ENCODE results near the gene LMOD3. TPM values are rescaled to one million over a fixed set of nuclear protein-coding genes. Genes with fewer than 3 reads are reported as not detected.

The LMOD3 gene
- total and polyA plus RNA-seq, 2 donors (not counting 1 experiment from before 2014, with no cell fraction given): not detected

DNA sequence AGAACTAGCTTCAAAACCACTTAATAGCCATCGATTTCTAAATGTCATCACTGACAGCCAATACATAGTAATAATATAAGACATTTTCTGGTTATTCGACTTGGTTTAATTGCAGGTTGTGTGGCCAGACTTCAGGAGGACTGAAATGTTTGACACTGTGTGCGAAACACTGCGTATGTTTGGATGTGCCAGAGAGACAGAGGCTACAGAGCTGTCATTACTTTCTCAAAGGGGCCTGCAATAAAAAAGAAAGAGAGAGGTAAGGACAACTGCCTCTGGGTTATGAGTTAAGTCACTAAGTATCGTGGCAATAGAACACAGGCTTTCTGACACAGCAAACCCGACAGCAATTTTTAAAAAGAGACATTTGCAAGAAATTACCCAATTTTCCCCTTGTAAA lies 882 bp downstream of the LMOD3 start:
- Histone ChIP-seq H3K4me1 (ENCODE audit: control insufficient read depth in 2 of 2, insufficient read depth in 2 of 2, low read length in 2 of 2) (no peaks in the 10 kb centered on the region), H4K20me1 (ENCODE audit: control insufficient read depth, insufficient read depth, low read length, poor library complexity, severe bottlenecking) (no peaks in the 10 kb centered on the region), H3K27me3 (replicated peaks in 1 of 4; ENCODE audit: control extremely low read depth in 1 of 4, control insufficient read depth in 3 of 4, insufficient read depth in 4 of 4, low read length in 3 of 4) (no peaks in the 10 kb centered on the region), H3K9ac (ENCODE audit: low read length) (no peak overlapping the region), H3K4me3 (ENCODE audit: control extremely low read depth in 1 of 5, extremely low read depth in 1 of 5, insufficient read depth in 1 of 5, low read depth in 2 of 5, low read length in 4 of 5) (no peak overlapping the region), H3K27ac (ENCODE audit: low read length in 2 of 2) (no peak overlapping the region), H2AFZ (ENCODE audit: insufficient read depth, low read depth, low read length, poor library complexity, severe bottlenecking) (no peak overlapping the region), H3K9me3 (ENCODE audit: control extremely low read depth in 1 of 3, control insufficient read depth in 2 of 3, insufficient read depth in 1 of 3, low read length in 2 of 3) (no peaks in the 10 kb centered on the region), H3K36me3 (replicated peaks in 1 of 2; ENCODE audit: control extremely low read depth in 1 of 2, control insufficient read depth in 1 of 2, extremely low read depth in 1 of 2, insufficient read depth in 2 of 2, low read length in 1 of 2) (no peaks in the 10 kb centered on the region), H3K4me2 (replicated peaks; ENCODE audit: low read depth, low read length, poor library complexity, severe bottlenecking) (no peak overlapping the region), H3K79me2 (ENCODE audit: control insufficient read depth, insufficient read depth, low read length) (no peaks in the 10 kb centered on the region)
- Mint-ChIP-seq H3K9me3 (ENCODE audit: insufficient read depth) (no peaks in the 10 kb centered on the region), H3K4me3 (no peak overlapping the region), H3K27ac (no peak overlapping the region), H3K27me3 (peaks cover 5% of the 10 kb centered on the region), H3K4me1 (peaks cover 5% of the 10 kb centered on the region)
- POLR2A ChIA-PET: interaction anchor here (0.9 kb wide), 1 partner anchor 37 kb away, joined by 3 read pairs; the partner anchor contains the start of gene ARL6IP5
- 100% methylated on average over 3 of the region's 6 CpGs for WGBS (ENCODE audit: insufficient coverage)
- TF ChIP-seq, protein P1, sequence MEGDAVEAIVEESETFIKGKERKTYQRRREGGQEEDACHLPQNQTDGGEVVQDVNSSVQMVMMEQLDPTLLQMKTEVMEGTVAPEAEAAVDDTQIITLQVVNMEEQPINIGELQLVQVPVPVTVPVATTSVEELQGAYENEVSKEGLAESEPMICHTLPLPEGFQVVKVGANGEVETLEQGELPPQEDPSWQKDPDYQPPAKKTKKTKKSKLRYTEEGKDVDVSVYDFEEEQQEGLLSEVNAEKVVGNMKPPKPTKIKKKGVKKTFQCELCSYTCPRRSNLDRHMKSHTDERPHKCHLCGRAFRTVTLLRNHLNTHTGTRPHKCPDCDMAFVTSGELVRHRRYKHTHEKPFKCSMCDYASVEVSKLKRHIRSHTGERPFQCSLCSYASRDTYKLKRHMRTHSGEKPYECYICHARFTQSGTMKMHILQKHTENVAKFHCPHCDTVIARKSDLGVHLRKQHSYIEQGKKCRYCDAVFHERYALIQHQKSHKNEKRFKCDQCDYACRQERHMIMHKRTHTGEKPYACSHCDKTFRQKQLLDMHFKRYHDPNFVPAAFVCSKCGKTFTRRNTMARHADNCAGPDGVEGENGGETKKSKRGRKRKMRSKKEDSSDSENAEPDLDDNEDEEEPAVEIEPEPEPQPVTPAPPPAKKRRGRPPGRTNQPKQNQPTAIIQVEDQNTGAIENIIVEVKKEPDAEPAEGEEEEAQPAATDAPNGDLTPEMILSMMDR (IDR thresholded peaks at IDR 0.05): no peak
- ATAC-seq (ENCODE audit: low read depth): no peak
- CTCF ChIA-PET: interaction anchor here (0.6 to 3.8 kb wide), 27 partner anchors 8 to 305 kb away, joined by 3 to 25 read pairs (median 4); partner anchors contain the start of genes ARL6IP5, EOGT and TMF1
- DNase-seq: no peak
- intact Hi-C loops (cut with micrococcal nuclease): loop anchor here (1.0 to 5.0 kb wide), 2 partner anchors 39 to 185 kb away; partner anchors contain the start of genes ARL6IP5 and UBA3

DNA sequence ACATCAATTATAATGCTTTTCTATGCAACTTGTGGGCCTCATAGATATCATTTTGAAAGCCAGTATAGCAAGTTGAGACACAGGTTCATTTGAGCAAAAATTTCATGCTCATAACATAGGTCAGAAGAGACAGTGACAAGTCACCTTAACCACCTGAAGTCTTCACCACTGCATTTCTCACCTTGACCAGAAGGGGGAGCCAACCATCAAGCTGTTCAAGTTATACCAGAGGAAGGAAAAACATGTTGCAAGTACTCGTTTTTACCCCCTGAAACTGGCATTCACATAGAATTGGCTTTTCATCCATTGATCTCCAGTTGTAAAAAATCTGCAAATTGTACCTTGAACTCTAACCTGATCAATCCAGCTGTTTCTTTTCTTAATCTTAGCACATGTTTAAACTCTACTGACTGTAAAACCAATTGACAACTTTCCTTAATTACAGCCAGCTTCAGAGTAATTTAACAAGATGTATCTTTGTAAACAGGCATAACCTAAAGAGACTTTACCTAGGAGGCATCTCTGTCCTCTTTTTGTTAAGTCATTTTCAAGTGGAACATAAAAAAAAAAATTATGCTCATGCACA lies 1.4 kb downstream of the LMOD3 start:
- CTCF ChIA-PET: interaction anchor here (0.6 to 3.8 kb wide), 29 partner anchors 9 to 305 kb away, joined by 3 to 25 read pairs (median 4); partner anchors contain the start of genes ARL6IP5, EOGT and TMF1
- TF ChIP-seq EZH2 (IDR thresholded peaks at IDR 0.05; ENCODE audit: borderline replicate concordance, insufficient read depth, low read depth, low read length, poor library complexity, severe bottlenecking): no peak
- TF ChIP-seq, protein P1 (IDR thresholded peaks at IDR 0.05): peak; percentile 99
- H3K27ac ChIP-seq (ENCODE audit: low read length in 2 of 2): no peak overlapping the region
- Mint-ChIP-seq H3K27ac (no peak overlapping the region), H3K27me3 (no peaks in the 10 kb centered on the region), H3K4me1 (peaks cover 5% of the 10 kb centered on the region), H3K4me3 (no peak overlapping the region), H3K9me3 (ENCODE audit: insufficient read depth) (no peaks in the 10 kb centered on the region)
- ATAC-seq (ENCODE audit: low read depth) (peak; percentile 80), DNase-seq (peak; percentile 83)
- H3K4me3 ChIP-seq (ENCODE audit: control extremely low read depth in 1 of 5, extremely low read depth in 1 of 5, insufficient read depth in 1 of 5, low read depth in 2 of 5, low read length in 4 of 5): no peak overlapping the region
- intact Hi-C loops (cut with micrococcal nuclease): loop anchor here (1.0 to 5.0 kb wide), 2 partner anchors 39 to 185 kb away; partner anchors contain the start of genes ARL6IP5 and UBA3
- no peak overlapping the region for H3K9ac ChIP-seq (ENCODE audit: low read length)
- H2AFZ ChIP-seq (ENCODE audit: insufficient read depth, low read depth, low read length, poor library complexity, severe bottlenecking): peak overlapping the region; percentile 47
- H3K4me2 ChIP-seq (replicated peaks; ENCODE audit: low read depth, low read length, poor library complexity, severe bottlenecking): no peak overlapping the region
- H3K79me2 ChIP-seq (ENCODE audit: control insufficient read depth, insufficient read depth, low read length): no peaks in the 10 kb centered on the region
- H3K27me3 ChIP-seq (replicated peaks in 1 of 4; ENCODE audit: control extremely low read depth in 1 of 4, control insufficient read depth in 3 of 4, insufficient read depth in 4 of 4, low read length in 3 of 4): no peaks in the 10 kb centered on the region
- no peaks in the 10 kb centered on the region for H3K9me3 ChIP-seq (ENCODE audit: control extremely low read depth in 1 of 3, control insufficient read depth in 2 of 3, insufficient read depth in 1 of 3, low read length in 2 of 3)
- no peaks in the 10 kb centered on the region for H3K36me3 ChIP-seq (replicated peaks in 1 of 2; ENCODE audit: control extremely low read depth in 1 of 2, control insufficient read depth in 1 of 2, extremely low read depth in 1 of 2, insufficient read depth in 2 of 2, low read length in 1 of 2)
- WGBS (ENCODE audit: insufficient coverage): 0% methylated on average over 1 of the region's 1 CpG
- H4K20me1 ChIP-seq (ENCODE audit: control insufficient read depth, insufficient read depth, low read length, poor library complexity, severe bottlenecking): no peaks in the 10 kb centered on the region
- no peaks in the 10 kb centered on the region for H3K4me1 ChIP-seq (ENCODE audit: control insufficient read depth in 2 of 2, insufficient read depth in 2 of 2, low read length in 2 of 2)
- POLR2A ChIA-PET: interaction anchor here (0.9 kb wide), 1 partner anchor 36 kb away, joined by 3 read pairs; the partner anchor contains the start of gene ARL6IP5

Data from B cell (primary cell).